DMS79 treated with DMSO at 0.1 percent for 48 hours (cell line): ENCODE data around the gene USP17L19.
"Not testable (repeated sequence)": the region's sequence is repeated elsewhere in the genome, so short reads cannot be mapped to it uniquely, and the experiment has no call there.

ENCODE experiments used
- DNase-seq: peaks from one replicate; lab custom pipeline; 2025; lab: John Stamatoyannopoulos, UW

Gene USP17L19

GRCh38 chr4:9253078-9253477 is at the start of gene USP17L19:
Gene USP17L19, plus strand, starts transcription at chr4:9253378. Its CDS starts 0 bp downstream, at chr4:9253378.
- DNase-seq = not testable (repeated sequence)

- DNase-seq = not testable (repeated sequence)
These were observed 42.8 kb upstream of the USP17L19 start, which contains the start of gene USP17L10 for GRCh38 chr4:9210357-9210756. Gene USP17L10, plus strand, starts transcription at chr4:9210657. Its CDS starts 0 bp downstream, at chr4:9210657.

- not testable (repeated sequence) for DNase-seq
These were observed 38.5 kb upstream of the USP17L19 start for GRCh38 chr4:9214701-9215100.

- not testable (repeated sequence) for DNase-seq
These were observed 38.1 kb upstream of the USP17L19 start, which contains the start of gene USP17L11 for GRCh38 chr4:9215105-9215504. Gene USP17L11, plus strand, starts transcription at chr4:9215405. Its CDS starts 0 bp downstream, at chr4:9215405.

- DNase-seq = not testable (repeated sequence)
These were observed 33.3 kb upstream of the USP17L19 start, which contains the start of gene USP17L12 for GRCh38 chr4:9219852-9220251. Gene USP17L12, plus strand, starts transcription at chr4:9220152. Its CDS starts 0 bp downstream, at chr4:9220152.

GRCh38 chr4:9224596-9224995 is 28.6 kb upstream of the USP17L19 start, which contains the start of gene USP17L13:
Gene USP17L13, plus strand, starts transcription at chr4:9224896. Its CDS starts 0 bp downstream, at chr4:9224896.
- not testable (repeated sequence) for DNase-seq

GRCh38 chr4:9230249-9230648 is 22.9 kb upstream of the USP17L19 start:
- not testable (repeated sequence) for DNase-seq

GRCh38 chr4:9234085-9234484 is 19.1 kb upstream of the USP17L19 start, which contains the start of gene USP17L15:
Gene USP17L15, plus strand, starts transcription at chr4:9234385. Its CDS starts 0 bp downstream, at chr4:9234385.
- DNase-seq = not testable (repeated sequence)

GRCh38 chr4:9238461-9238860 is 14.7 kb upstream of the USP17L19 start:
- DNase-seq = not testable (repeated sequence)

- not testable (repeated sequence) for DNase-seq
These were observed 9.6 kb upstream of the USP17L19 start, which contains the start of gene USP17L17 for GRCh38 chr4:9243579-9243978. Gene USP17L17, plus strand, starts transcription at chr4:9243879. Its CDS starts 0 bp downstream, at chr4:9243879.

GRCh38 chr4:9247953-9248680 is 5.1 kb upstream of the USP17L19 start, which contains the start of gene USP17L18:
Gene USP17L18, plus strand, starts transcription at chr4:9248630. Its CDS starts 0 bp downstream, at chr4:9248630.
- DNase-seq = not testable (repeated sequence)

GRCh38 chr4:9257824-9258223 is 4.6 kb downstream of the USP17L19 start, which contains the start of gene USP17L20:
Gene USP17L20, plus strand, starts transcription at chr4:9258124. Its CDS starts 0 bp downstream, at chr4:9258124.
- DNase-seq = not testable (repeated sequence)

- not testable (repeated sequence) for DNase-seq
These were observed 9.4 kb downstream of the USP17L19 start, which contains the start of gene USP17L21 for GRCh38 chr4:9262572-9262971. Gene USP17L21, plus strand, starts transcription at chr4:9262872. Its CDS starts 0 bp downstream, at chr4:9262872.

GRCh38 chr4:9267319-9267718 is 14.1 kb downstream of the USP17L19 start, which contains the start of gene USP17L22:
Gene USP17L22, plus strand, starts transcription at chr4:9267619. Its CDS starts 0 bp downstream, at chr4:9267619.
- not testable (repeated sequence) for DNase-seq

- not testable (repeated sequence) for DNase-seq
These were observed 18.5 kb downstream of the USP17L19 start for GRCh38 chr4:9271719-9272118.
